ENCODE measurements around the gene MTHFD2. TPM values are rescaled to one million over a fixed set of nuclear protein-coding genes. Genes with fewer than 3 reads are reported as not detected.

Gene MTHFD2
- total and polyA plus RNA-seq, 2 donors (not counting 3 experiments of a cell fraction or from before 2014, with no cell fraction given): 25.6 to 83.2 TPM

DNA sequence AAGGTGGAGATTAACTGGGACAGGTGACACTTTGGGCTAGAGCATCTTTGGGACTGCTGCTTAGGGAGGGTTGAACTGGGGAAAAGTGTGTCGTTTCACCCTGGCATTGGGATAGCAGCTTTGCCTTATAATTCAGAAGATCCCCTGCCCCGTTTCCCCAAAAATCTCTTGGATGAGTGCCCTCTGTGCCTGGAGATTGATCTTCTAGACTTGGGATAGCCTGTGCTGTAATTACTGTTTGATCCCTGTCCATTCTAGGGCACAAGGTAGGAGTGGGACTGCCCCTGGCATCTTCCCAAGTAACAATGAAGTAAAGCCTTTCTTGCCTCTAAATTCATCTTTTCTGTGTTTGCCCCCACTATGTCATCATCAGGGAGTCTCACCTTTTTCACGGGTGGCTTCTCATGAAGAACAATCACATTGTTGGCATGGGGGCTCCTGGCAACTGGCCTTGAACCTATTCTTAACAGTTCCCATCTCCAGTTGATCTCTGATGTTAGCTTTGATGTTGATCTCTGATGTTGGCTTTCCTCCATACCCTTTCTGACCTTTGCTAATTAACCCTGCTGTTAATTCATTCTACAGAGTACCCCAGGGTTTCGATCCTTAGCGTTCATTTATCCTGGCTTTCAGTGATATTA lies 21.6 kb downstream of the MTHFD2 start:
- POLR2A ChIA-PET: no interaction called here
- TF ChIP-seq JUN (IDR thresholded peaks at IDR 0.05; ENCODE audit: borderline replicate concordance, insufficient read depth, insufficient read length, low read depth) (no peak), MAX (IDR thresholded peaks at IDR 0.05; ENCODE audit: insufficient read depth, insufficient read length) (no peak), POLR2AphosphoS5 (IDR thresholded peaks at IDR 0.05; ENCODE audit: insufficient read depth, low read depth, low read length) (no peak)
- TF ChIP-seq, protein P1, sequence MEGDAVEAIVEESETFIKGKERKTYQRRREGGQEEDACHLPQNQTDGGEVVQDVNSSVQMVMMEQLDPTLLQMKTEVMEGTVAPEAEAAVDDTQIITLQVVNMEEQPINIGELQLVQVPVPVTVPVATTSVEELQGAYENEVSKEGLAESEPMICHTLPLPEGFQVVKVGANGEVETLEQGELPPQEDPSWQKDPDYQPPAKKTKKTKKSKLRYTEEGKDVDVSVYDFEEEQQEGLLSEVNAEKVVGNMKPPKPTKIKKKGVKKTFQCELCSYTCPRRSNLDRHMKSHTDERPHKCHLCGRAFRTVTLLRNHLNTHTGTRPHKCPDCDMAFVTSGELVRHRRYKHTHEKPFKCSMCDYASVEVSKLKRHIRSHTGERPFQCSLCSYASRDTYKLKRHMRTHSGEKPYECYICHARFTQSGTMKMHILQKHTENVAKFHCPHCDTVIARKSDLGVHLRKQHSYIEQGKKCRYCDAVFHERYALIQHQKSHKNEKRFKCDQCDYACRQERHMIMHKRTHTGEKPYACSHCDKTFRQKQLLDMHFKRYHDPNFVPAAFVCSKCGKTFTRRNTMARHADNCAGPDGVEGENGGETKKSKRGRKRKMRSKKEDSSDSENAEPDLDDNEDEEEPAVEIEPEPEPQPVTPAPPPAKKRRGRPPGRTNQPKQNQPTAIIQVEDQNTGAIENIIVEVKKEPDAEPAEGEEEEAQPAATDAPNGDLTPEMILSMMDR (IDR thresholded peaks at IDR 0.05; ENCODE audit: extremely low read depth in 1 of 2, insufficient read depth in 1 of 2, low read depth in 1 of 2, low read length in 2 of 2): no peak

DNA sequence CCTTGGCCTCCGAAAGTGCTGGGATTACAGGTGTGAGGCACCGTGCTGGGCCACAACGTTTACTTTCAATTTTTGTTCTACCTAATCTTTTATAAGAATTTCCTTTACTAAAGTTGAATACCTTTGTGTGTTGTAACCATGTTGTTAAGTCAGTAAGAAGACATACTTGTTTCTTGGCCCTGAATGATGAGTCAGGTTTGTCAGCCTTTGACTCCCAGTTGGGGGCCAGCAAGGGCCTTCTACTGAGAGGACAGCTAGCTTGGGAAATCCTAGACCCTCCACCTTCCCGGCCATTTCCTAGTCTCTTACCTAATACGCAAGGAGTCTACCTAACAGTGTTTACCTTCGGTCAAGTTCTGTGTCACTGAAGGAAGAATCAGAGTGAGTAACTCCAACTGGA lies 22.7 kb downstream of the MTHFD2 start:
- intact Hi-C loops (cut with micrococcal nuclease) (no loop called here), dilution Hi-C loops (cut with MboI; ENCODE audit: extremely low pct_ligation_motif_present, low sequenced_read_pairs) (no loop called here)
- H3K4me2 ChIP-seq (ENCODE audit: insufficient read depth, low read length): no peak overlapping the region
- no TSS peak for BruUV-seq (replicated peaks)
- no peak for DNase-seq (ENCODE audit: low read depth, low spot score)
- TF ChIP-seq EZH2 (IDR thresholded peaks at IDR 0.05; ENCODE audit: borderline replicate concordance, low read depth, low read length, severe bottlenecking) (no peak), JUN (IDR thresholded peaks at IDR 0.05; ENCODE audit: borderline replicate concordance, insufficient read depth, insufficient read length, low read depth) (no peak), MYC (IDR thresholded peaks at IDR 0.05; ENCODE audit: low read depth, low read length) (no peak), GATA2 (IDR thresholded peaks at IDR 0.05; ENCODE audit: insufficient read depth, insufficient read length, low read depth, low read length) (no peak), FOS (IDR thresholded peaks at IDR 0.05; ENCODE audit: borderline replicate concordance, insufficient read depth, low read length) (no peak), POLR2A (IDR thresholded peaks at IDR 0.05; ENCODE audit: low read depth, low read length) (no peak), MAX (IDR thresholded peaks at IDR 0.05; ENCODE audit: insufficient read depth, insufficient read length) (no peak), POLR2AphosphoS5 (IDR thresholded peaks at IDR 0.05; ENCODE audit: insufficient read depth, low read depth, low read length) (no peak)
- TF ChIP-seq, protein P1 (IDR thresholded peaks at IDR 0.05; ENCODE audit: extremely low read depth in 1 of 2, insufficient read depth in 1 of 2, low read depth in 1 of 2, low read length in 2 of 2): no peak
- no peaks in the 10 kb centered on the region for H3K79me2 ChIP-seq (ENCODE audit: control insufficient read depth, insufficient read depth, low read length)
- no peak overlapping the region for H3K27ac ChIP-seq (ENCODE audit: insufficient read depth, low read depth, low read length)
- H3K9me1 ChIP-seq (replicated peaks; ENCODE audit: control insufficient read depth, extremely low read depth, insufficient read depth, low read length): no peaks in the 10 kb centered on the region
- no peak overlapping the region for H3K4me3 ChIP-seq (replicated peaks in 1 of 3; ENCODE audit: insufficient read depth in 1 of 3, low read depth in 1 of 3, low read length in 3 of 3)
- H3K36me3 ChIP-seq (ENCODE audit: control insufficient read depth in 2 of 2, extremely low read depth in 1 of 2, insufficient read depth in 2 of 2, low read length in 2 of 2): peaks cover 0 to 3% of the 10 kb centered on the region in 2 experiments
- H3K9ac ChIP-seq (replicated peaks; ENCODE audit: extremely low read depth, insufficient read depth, low read length): no peak overlapping the region
- no peak overlapping the region for H2AFZ ChIP-seq (ENCODE audit: low read depth, low read length)
- no peaks in the 10 kb centered on the region for H3K4me1 ChIP-seq (ENCODE audit: control insufficient read depth, extremely low read depth, insufficient read depth, low read length)
- no peak for FAIRE-seq
- no peaks in the 10 kb centered on the region for H3K27me3 ChIP-seq (ENCODE audit: control insufficient read depth in 2 of 2, insufficient read depth in 2 of 2, low read length in 2 of 2)
- no peaks in the 10 kb centered on the region for H3K9me3 ChIP-seq (replicated peaks; ENCODE audit: control insufficient read depth, insufficient read depth, low read length)
- ChIA-PET CTCF (no interaction called here), POLR2A (no interaction called here)
- no peaks in the 10 kb centered on the region for H4K20me1 ChIP-seq (replicated peaks; ENCODE audit: control insufficient read depth, extremely low read depth, insufficient read depth, low read length)

More for the DNA sequence above, 21.6 kb downstream of the MTHFD2 start:
- FAIRE-seq (no peak), DNase-seq (ENCODE audit: low read depth, low spot score) (no peak)
- Histone ChIP-seq H3K9me1 (replicated peaks; ENCODE audit: control insufficient read depth, extremely low read depth, insufficient read depth, low read length) (no peaks in the 10 kb centered on the region), H3K4me2 (ENCODE audit: insufficient read depth, low read length) (no peak overlapping the region), H3K27ac (ENCODE audit: insufficient read depth, low read depth, low read length) (no peak overlapping the region), H3K27me3 (ENCODE audit: control insufficient read depth in 2 of 2, insufficient read depth in 2 of 2, low read length in 2 of 2) (no peaks in the 10 kb centered on the region), H3K36me3 (ENCODE audit: control insufficient read depth in 2 of 2, extremely low read depth in 1 of 2, insufficient read depth in 2 of 2, low read length in 2 of 2) (peaks cover 0 to 5% of the 10 kb centered on the region in 2 experiments), H3K4me1 (ENCODE audit: control insufficient read depth, extremely low read depth, insufficient read depth, low read length) (no peaks in the 10 kb centered on the region), H3K79me2 (ENCODE audit: control insufficient read depth, insufficient read depth, low read length) (no peaks in the 10 kb centered on the region), H3K9me3 (replicated peaks; ENCODE audit: control insufficient read depth, insufficient read depth, low read length) (no peaks in the 10 kb centered on the region), H3K4me3 (replicated peaks in 1 of 3; ENCODE audit: insufficient read depth in 1 of 3, low read depth in 1 of 3, low read length in 3 of 3) (no peak overlapping the region), H3K9ac (replicated peaks; ENCODE audit: extremely low read depth, insufficient read depth, low read length) (no peak overlapping the region), H2AFZ (ENCODE audit: low read depth, low read length) (no peak overlapping the region), H4K20me1 (replicated peaks; ENCODE audit: control insufficient read depth, extremely low read depth, insufficient read depth, low read length) (no peaks in the 10 kb centered on the region)
- dilution Hi-C loops (cut with MboI; ENCODE audit: extremely low pct_ligation_motif_present, low sequenced_read_pairs): no loop called here
- CTCF ChIA-PET: interaction anchor here (1.5 kb wide), 1 partner anchor 39 kb away, joined by 3 read pairs; no protein-coding TSS in a partner anchor
- intact Hi-C loops (cut with micrococcal nuclease): no loop called here
- no TSS peak for BruUV-seq (replicated peaks)

Data from endothelial cell of umbilical vein (primary cell).